GM23338 (cell line): ENCODE results near the gene LRRFIP2. TPM values are rescaled to one million over a fixed set of nuclear protein-coding genes. Genes with fewer than 3 reads are reported as not detected.

Source experiments
- ATAC-seq: fragments of 200-7000 bp; cut with Tn5 transposase; 3 replicates; pipeline ENCODE4 v1.9.1; 2020
- DNase-seq: peaks from one replicate; pipeline ENCODE4 v3.0.0-alpha.2; 2015; ENCODE audit warnings: low spot score
- H2AFZ ChIP-seq: fragments of 200-600 bp; sonication (generic); 2 replicates; pipeline ENCODE4 v1.8.0; 2016; ENCODE audit warnings: antibody characterized with exemption, mild to moderate bottlenecking, moderate library complexity
- H3F3A ChIP-seq: fragments of 200-600 bp; sonication (generic); replicated peaks from 2 replicates; pipeline ENCODE4 v1.8.0; 2017; ENCODE audit warnings: antibody characterized with exemption, mixed run types, low read depth
- H3K27ac ChIP-seq: fragments of 200-600 bp; sonication (generic); 2 replicates; pipeline ENCODE4 v1.6.1; 2016; ENCODE audit warnings: low read depth
- H3K27me3 ChIP-seq: fragments of 200-600 bp; sonication (generic); 2 replicates; pipeline ENCODE4 v1.8.0; 2016; ENCODE audit warnings: mild to moderate bottlenecking, mixed run types, moderate library complexity; ENCODE audit not compliant: insufficient read depth
- H3K36me3 ChIP-seq: fragments of 200-600 bp; sonication (generic); 2 replicates; pipeline ENCODE4 v1.8.0; 2016; ENCODE audit warnings: mild to moderate bottlenecking; ENCODE audit not compliant: insufficient read depth
- H3K4me1 ChIP-seq: fragments of 200-600 bp; sonication (generic); 2 replicates; pipeline ENCODE4 v1.8.0; 2016; ENCODE audit warnings: mild to moderate bottlenecking, moderate library complexity; ENCODE audit not compliant: insufficient read depth
- H3K4me2 ChIP-seq: fragments of 200-600 bp; sonication (generic); 2 replicates; pipeline ENCODE4 v1.7.1; 2017; ENCODE audit warnings: mixed run types
- H3K4me3 ChIP-seq: fragments of 200-600 bp; sonication (generic); 2 replicates; pipeline ENCODE4 v1.6.1; 2016; ENCODE audit warnings: mixed run types
- H3K79me2 ChIP-seq: fragments of 200-600 bp; sonication (generic); replicated peaks from 2 replicates; pipeline ENCODE4 v1.8.0; 2017; ENCODE audit warnings: mild to moderate bottlenecking; ENCODE audit not compliant: insufficient read depth
- H3K9me2 ChIP-seq: fragments of 200-600 bp; sonication (generic); 2 replicates; pipeline ENCODE4 v1.8.0; 2017; ENCODE audit not compliant: insufficient read depth
- H4K20me1 ChIP-seq: fragments of 200-600 bp; sonication (generic); replicated peaks from 2 replicates; pipeline ENCODE4 v1.8.0; 2017; ENCODE audit warnings: mild to moderate bottlenecking; ENCODE audit not compliant: insufficient read depth
- H3K27ac Mint-ChIP-seq: 2 replicates; pipeline ENCODE4 v1.8.0; 2020; ENCODE audit warnings: inconsistent platforms, mild to moderate bottlenecking, moderate library complexity, mixed read lengths
- H3K27me3 Mint-ChIP-seq: 3 replicates; pipeline ENCODE4 v1.8.0; 2022; ENCODE audit warnings: low read depth, mild to moderate bottlenecking, moderate library complexity, mixed read lengths, inconsistent platforms; ENCODE audit not compliant: insufficient read depth, poor library complexity
- H3K36me3 Mint-ChIP-seq: 3 replicates; pipeline ENCODE4 v1.8.0; 2021; ENCODE audit warnings: low read depth, mild to moderate bottlenecking, inconsistent platforms, moderate library complexity, mixed read lengths
- H3K4me1 Mint-ChIP-seq: 3 replicates; pipeline ENCODE4 v1.8.0; 2020; ENCODE audit warnings: mild to moderate bottlenecking, inconsistent platforms, mixed read lengths
- H3K4me3 Mint-ChIP-seq: 3 replicates; pipeline ENCODE4 v1.8.0; 2021; ENCODE audit warnings: moderate library complexity, mild to moderate bottlenecking, inconsistent platforms, mixed read lengths
- H3K9me3 Mint-ChIP-seq: 3 replicates; pipeline ENCODE4 v1.8.0; 2020; ENCODE audit warnings: moderate library complexity, mild to moderate bottlenecking, inconsistent platforms, mixed read lengths
- CREB1 ChIP-seq: fragments of 250-450 bp; sonication (Bioruptor Pico); IDR thresholded peaks from 2 replicates; pipeline ENCODE4 v1.5.0; 2020; ENCODE audit warnings: low read depth, mild to moderate bottlenecking, moderate library complexity
- EZH2 ChIP-seq: fragments of 200-600 bp; sonication (generic); IDR thresholded peaks from one replicate; pipeline ENCODE4 v1.8.0; 2017; ENCODE audit warnings: antibody characterized with exemption, mild to moderate bottlenecking, low read depth; ENCODE audit not compliant: unreplicated experiment
- EZH2phosphoT487 ChIP-seq: fragments of 200-600 bp; sonication (generic); IDR thresholded peaks from one replicate; pipeline ENCODE4 v1.8.1; 2018; ENCODE audit warnings: antibody characterized with exemption; ENCODE audit not compliant: unreplicated experiment
- JUNB ChIP-seq: IDR thresholded peaks from one replicate; pipeline ENCODE4 v1.6.1; 2016; ENCODE audit warnings: antibody characterized with exemption; ENCODE audit not compliant: unreplicated experiment
- NANOG ChIP-seq: IDR thresholded peaks from 2 replicates; pipeline ENCODE4 v1.6.1; 2016; ENCODE audit warnings: antibody characterized with exemption, borderline replicate concordance
- POLR2AphosphoS5 ChIP-seq: IDR thresholded peaks from 2 replicates; pipeline ENCODE4 v1.6.1; 2016; ENCODE audit warnings: antibody characterized with exemption, low read depth
- STAT1 ChIP-seq: IDR thresholded peaks from one replicate; pipeline ENCODE4 v1.6.1; 2016; ENCODE audit warnings: antibody characterized with exemption; ENCODE audit not compliant: unreplicated experiment
- ZNF114 ChIP-seq: fragments of 250-450 bp; sonication (Bioruptor Pico); IDR thresholded peaks from 2 replicates; pipeline ENCODE4 v1.5.0; 2020; ENCODE audit warnings: mild to moderate bottlenecking, moderate library complexity
- ZNF331 ChIP-seq: fragments of 250-450 bp; sonication (Bioruptor Pico); IDR thresholded peaks from 2 replicates; pipeline ENCODE4 v1.5.0; 2020; ENCODE audit warnings: low read depth, mild to moderate bottlenecking, moderate library complexity
- ZNF462 ChIP-seq: fragments of 250-450 bp; sonication (Bioruptor Pico); IDR thresholded peaks from 2 replicates; pipeline ENCODE4 v1.5.0; 2020; ENCODE audit warnings: mild to moderate bottlenecking, moderate library complexity
- polyA plus RNA-seq: library from polyadenylated mRNA; unstranded; fragments of >200 nt; fragmentation: Nextera tagmentation; extraction: Ambion mirVana; gene quantifications from 2 replicates; pipeline ENCODE4 v1.2.1, GENCODE V29; 2016
- total RNA-seq: library from RNA; depleted of rRNA; stranded (reverse); fragments of >200 nt; shearing (Covaris generic); gene quantifications from 2 replicates; pipeline ENCODE4 v1.2.3, GENCODE V29; 2014
- TF ChIP-seq, protein P1 (sequence below): IDR thresholded peaks from one replicate; pipeline ENCODE4 v1.6.1; 2018; ENCODE audit warnings: antibody characterized with exemption; ENCODE audit not compliant: unreplicated experiment
- TF ChIP-seq, protein P2 (sequence below), 2 experiments: fragments of 200-600 bp in 1 of 2; sonication (generic) in 1 of 2; conservative IDR thresholded peaks; 2 replicates each; pipeline versions ENCODE4 v1.5.1 to v1.6.1; 2016 to 2017; ENCODE audit warnings: antibody characterized with exemption in 2 of 2, low read depth in 2 of 2, mild to moderate bottlenecking in 2 of 2, moderate library complexity in 1 of 2
- TF ChIP-seq, protein P3 (sequence below): IDR thresholded peaks from 2 replicates; pipeline ENCODE4 v1.6.1; 2016; ENCODE audit warnings: antibody characterized with exemption

The LRRFIP2 gene
- total and polyA plus RNA-seq, 2 experiments from 2014 or later, result 20.3 to 29.0 TPM

GRCh38 chr3:37148208-37148607 is 26.2 kb downstream of the LRRFIP2 start:
- H4K20me1 ChIP-seq, result 0 out of 2 replicates have a peak, but pooled peaks cover 6% of the 10 kb centered on the region
- Mint-ChIP-seq H3K4me3 (no peak overlapping the region), H3K27ac (no peak overlapping the region), H3K9me3 (no peaks in the 10 kb centered on the region), H3K4me1 (no peaks in the 10 kb centered on the region), H3K27me3 (no peaks in the 10 kb centered on the region), H3K36me3 (peaks cover 9% of the 10 kb centered on the region; the same call in 2 of the 3 replicates)
- H3F3A ChIP-seq, result no peaks in the 10 kb centered on the region
- no peak overlapping the region for H3K4me2 ChIP-seq
- TF ChIP-seq ZNF114 (CRISPR knock-in tag) (no peak), JUNB (no peak), ZNF462 (CRISPR knock-in tag) (no peak), EZH2 (no peak), STAT1 (no peak), CREB1 (CRISPR knock-in tag) (no peak), ZNF331 (no peak), NANOG (no peak), POLR2AphosphoS5 (no peak), EZH2phosphoT487 (no peak)
- TF ChIP-seq, protein P1, sequence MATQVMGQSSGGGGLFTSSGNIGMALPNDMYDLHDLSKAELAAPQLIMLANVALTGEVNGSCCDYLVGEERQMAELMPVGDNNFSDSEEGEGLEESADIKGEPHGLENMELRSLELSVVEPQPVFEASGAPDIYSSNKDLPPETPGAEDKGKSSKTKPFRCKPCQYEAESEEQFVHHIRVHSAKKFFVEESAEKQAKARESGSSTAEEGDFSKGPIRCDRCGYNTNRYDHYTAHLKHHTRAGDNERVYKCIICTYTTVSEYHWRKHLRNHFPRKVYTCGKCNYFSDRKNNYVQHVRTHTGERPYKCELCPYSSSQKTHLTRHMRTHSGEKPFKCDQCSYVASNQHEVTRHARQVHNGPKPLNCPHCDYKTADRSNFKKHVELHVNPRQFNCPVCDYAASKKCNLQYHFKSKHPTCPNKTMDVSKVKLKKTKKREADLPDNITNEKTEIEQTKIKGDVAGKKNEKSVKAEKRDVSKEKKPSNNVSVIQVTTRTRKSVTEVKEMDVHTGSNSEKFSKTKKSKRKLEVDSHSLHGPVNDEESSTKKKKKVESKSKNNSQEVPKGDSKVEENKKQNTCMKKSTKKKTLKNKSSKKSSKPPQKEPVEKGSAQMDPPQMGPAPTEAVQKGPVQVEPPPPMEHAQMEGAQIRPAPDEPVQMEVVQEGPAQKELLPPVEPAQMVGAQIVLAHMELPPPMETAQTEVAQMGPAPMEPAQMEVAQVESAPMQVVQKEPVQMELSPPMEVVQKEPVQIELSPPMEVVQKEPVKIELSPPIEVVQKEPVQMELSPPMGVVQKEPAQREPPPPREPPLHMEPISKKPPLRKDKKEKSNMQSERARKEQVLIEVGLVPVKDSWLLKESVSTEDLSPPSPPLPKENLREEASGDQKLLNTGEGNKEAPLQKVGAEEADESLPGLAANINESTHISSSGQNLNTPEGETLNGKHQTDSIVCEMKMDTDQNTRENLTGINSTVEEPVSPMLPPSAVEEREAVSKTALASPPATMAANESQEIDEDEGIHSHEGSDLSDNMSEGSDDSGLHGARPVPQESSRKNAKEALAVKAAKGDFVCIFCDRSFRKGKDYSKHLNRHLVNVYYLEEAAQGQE, result no peak
- TF ChIP-seq, protein P2, sequence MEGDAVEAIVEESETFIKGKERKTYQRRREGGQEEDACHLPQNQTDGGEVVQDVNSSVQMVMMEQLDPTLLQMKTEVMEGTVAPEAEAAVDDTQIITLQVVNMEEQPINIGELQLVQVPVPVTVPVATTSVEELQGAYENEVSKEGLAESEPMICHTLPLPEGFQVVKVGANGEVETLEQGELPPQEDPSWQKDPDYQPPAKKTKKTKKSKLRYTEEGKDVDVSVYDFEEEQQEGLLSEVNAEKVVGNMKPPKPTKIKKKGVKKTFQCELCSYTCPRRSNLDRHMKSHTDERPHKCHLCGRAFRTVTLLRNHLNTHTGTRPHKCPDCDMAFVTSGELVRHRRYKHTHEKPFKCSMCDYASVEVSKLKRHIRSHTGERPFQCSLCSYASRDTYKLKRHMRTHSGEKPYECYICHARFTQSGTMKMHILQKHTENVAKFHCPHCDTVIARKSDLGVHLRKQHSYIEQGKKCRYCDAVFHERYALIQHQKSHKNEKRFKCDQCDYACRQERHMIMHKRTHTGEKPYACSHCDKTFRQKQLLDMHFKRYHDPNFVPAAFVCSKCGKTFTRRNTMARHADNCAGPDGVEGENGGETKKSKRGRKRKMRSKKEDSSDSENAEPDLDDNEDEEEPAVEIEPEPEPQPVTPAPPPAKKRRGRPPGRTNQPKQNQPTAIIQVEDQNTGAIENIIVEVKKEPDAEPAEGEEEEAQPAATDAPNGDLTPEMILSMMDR (conservative IDR thresholded peaks at IDR 0.05; ENCODE audit: low read depth in 2 of 2), result no peak
- TF ChIP-seq, protein P3, sequence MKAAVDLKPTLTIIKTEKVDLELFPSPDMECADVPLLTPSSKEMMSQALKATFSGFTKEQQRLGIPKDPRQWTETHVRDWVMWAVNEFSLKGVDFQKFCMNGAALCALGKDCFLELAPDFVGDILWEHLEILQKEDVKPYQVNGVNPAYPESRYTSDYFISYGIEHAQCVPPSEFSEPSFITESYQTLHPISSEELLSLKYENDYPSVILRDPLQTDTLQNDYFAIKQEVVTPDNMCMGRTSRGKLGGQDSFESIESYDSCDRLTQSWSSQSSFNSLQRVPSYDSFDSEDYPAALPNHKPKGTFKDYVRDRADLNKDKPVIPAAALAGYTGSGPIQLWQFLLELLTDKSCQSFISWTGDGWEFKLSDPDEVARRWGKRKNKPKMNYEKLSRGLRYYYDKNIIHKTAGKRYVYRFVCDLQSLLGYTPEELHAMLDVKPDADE, result no peak
- H3K4me3 ChIP-seq, result no peak overlapping the region
- no peaks in the 10 kb centered on the region for H3K27me3 ChIP-seq
- no peak for ATAC-seq
- DNase-seq, result no peak
- H3K4me1 ChIP-seq, result no peaks in the 10 kb centered on the region
- H3K9me2 ChIP-seq, result no peaks in the 10 kb centered on the region
- peaks cover 22% of the 10 kb centered on the region; the same call in 1 of the 2 replicates for H3K79me2 ChIP-seq
- H2AFZ ChIP-seq, result no peak overlapping the region
- H3K27ac ChIP-seq, result no peak overlapping the region
- no peaks in the 10 kb centered on the region for H3K36me3 ChIP-seq
